Measurements from ENCODE around the gene C16orf92.
"Not testable (repeated sequence)": the region's sequence is repeated elsewhere in the genome, so short reads cannot be mapped to it uniquely, and the experiment has no call there.

The C16orf92 gene

DNA sequence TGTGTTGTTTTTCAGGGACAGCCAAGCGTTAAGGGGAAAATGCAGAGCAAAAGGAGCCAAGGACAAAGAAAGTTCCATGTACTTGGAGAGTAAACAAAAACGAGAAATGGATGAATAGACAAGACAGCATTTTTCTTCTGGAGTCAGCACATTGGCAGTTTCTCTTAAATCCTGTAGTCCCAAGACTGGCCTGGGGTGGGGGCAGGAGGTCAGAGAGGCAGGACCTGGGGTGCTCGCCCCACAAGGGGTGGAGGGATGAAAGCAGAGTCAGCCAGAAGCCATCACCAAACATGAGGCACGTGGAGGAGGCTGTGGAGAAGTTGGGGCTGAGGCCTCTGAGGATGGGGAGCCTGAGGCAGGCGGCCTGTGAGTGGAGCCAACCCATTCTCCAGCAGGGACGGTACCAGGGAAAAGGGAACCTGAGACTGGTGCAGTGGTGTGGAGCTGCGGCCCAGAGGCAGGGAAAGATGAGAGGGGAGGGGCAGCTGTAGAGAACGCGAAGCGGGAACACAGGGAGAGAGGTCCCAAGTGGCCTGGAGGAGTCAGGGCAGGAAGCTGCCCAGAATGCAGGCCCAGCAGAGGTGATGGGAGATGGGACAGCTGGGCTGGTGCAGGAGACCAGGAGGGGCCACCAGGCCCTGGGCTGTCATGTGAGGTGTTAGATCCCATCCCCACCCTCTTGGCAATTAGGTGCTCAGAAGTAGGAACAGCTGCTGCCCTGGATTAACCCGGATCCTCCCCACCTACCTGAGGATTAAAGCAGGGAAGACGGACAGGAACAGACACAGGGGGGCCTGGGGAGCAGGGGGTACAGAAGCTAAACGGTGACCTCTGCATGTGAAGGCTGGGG is 4.8 kb downstream of the C16orf92 start:
- DNase-seq: no peak

DNA sequence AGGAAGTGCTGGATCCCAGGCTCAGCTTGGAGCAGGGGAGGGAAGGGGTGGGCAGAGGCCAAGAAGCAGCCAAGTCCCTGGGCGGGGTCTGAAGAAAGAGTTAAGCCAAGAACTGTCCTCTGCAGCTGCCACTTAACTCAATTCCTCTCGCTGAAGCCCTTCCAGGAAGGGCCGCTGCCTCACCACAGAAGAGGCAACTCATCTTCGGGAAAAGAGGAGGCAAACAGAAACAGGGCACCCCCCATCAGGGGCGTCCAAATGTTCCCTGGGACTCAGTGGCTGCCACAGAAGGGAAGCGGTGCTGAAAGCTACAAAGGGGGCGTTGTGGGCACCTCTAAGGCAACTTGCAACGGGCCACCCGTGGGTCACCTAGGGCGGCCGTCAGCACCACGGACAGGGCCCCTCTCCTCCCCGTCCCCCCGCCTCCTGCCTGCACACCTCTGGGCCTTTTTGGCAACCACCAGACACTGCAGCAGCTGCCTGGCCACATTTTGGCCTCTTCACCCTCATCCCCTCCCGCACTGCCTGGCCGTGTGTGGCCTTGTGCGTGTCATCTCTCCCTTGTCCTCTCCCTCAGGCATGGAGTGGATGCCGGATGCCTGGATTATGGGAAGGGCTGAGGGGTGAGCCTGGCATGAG is 5.6 kb downstream of the C16orf92 start:
- no peak for DNase-seq

DNA sequence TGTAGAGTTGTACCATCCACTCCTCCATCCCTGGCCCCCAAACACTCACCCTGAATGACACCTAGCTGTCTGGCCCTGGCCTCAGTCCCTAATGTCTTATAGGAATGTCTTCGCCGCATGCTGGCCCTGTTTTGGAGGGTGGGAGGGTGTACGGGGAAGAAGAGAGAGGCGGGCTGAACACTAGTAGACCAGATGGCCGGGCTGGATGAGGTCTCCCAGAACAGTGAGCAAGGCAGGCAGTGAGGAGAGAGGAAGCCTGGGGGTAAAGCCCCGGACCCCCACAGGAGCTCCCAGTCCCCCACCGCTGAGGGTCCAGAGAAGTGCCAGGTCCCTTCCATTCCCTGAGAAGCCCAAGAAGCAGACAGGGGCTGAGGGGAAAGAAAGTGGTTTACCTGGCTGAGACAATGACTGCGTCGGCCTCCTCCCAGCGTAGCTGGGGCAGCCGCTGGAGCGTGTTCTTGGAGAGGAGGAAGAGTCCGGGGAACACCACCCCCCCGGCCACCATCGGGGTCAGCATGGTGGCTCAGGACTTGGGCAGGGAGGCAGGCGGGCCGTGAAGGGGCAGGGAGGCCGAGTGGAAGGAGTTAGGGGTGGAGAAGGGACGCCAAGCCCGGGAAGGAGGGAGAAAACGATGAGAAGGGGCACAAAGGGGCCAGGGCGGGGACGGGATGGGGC is 7.2 kb downstream of the C16orf92 start:
- no peak for DNase-seq

GRCh38 chr16:30030841-30031413 is 7.9 kb downstream of the C16orf92 start, which contains the start of gene TLCD3B:
Gene TLCD3B, minus strand, starts transcription at chr16:30031271. Its CDS starts 744 bp downstream, at chr16:30030527.
- DNase-seq: no peak

GRCh38 chr16:30031477-30031918 is 8.5 kb downstream of the C16orf92 start:
- DNase-seq: no peak

GRCh38 chr16:30032083-30032819 is 9.3 kb downstream of the C16orf92 start:
- peak; percentile 37 for DNase-seq

- no peak for DNase-seq
Observed at GRCh38 chr16:30033270-30033669, 10.3 kb downstream of the C16orf92 start.

DNA sequence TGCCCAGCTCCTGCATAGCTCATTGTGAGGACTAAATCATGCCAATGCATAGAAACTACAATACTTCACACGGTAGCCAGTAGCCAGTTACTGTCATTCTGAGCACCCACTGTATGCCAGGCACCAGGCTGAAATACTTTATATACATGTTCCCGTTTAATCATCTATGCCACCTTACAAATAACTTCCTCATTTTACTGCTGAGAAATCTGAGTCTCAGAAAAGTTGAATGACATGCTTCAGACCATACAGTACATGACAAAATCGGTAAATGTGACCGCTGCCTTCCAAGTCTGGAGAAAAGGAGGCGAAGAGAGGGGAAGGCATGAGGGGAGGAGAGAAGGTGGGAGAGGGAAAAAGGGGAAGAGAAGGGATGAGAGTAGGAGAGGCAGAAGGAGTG is 17.2 kb downstream of the C16orf92 start:
- no peak for DNase-seq

GRCh38 chr16:30040690-30041089 is 17.7 kb downstream of the C16orf92 start:
- DNase-seq: not testable (repeated sequence)

GRCh38 chr16:30041841-30042240 is 18.8 kb downstream of the C16orf92 start:
- no peak for DNase-seq

- DNase-seq: no peak
Observed at GRCh38 chr16:30046178-30046577, 23.2 kb downstream of the C16orf92 start.

DNA sequence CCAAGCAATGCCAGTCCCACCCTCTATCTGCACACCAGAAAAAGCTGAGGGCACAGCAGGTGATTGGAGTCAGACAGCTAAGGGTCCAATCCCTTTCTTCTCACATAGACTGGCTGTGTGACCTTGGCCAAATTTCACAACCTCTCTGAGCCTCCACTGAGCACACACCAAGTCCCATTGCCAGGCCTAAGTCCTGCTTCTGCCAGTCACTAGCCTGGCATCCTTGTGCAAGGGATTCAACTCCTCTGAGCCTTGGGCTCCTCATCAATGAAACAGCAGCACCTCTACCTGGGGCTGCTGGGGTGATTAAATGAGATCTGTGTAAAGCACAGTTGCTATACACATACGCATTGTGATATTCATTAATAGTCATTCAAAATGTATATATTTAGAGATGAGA is 23.6 kb downstream of the C16orf92 start:
- DNase-seq: no peak

- DNase-seq: no peak
Observed at GRCh38 chr16:30049871-30050270, 26.9 kb downstream of the C16orf92 start.

GRCh38 chr16:30051518-30051917 is 28.5 kb downstream of the C16orf92 start:
- DNase-seq: no peak

DNA sequence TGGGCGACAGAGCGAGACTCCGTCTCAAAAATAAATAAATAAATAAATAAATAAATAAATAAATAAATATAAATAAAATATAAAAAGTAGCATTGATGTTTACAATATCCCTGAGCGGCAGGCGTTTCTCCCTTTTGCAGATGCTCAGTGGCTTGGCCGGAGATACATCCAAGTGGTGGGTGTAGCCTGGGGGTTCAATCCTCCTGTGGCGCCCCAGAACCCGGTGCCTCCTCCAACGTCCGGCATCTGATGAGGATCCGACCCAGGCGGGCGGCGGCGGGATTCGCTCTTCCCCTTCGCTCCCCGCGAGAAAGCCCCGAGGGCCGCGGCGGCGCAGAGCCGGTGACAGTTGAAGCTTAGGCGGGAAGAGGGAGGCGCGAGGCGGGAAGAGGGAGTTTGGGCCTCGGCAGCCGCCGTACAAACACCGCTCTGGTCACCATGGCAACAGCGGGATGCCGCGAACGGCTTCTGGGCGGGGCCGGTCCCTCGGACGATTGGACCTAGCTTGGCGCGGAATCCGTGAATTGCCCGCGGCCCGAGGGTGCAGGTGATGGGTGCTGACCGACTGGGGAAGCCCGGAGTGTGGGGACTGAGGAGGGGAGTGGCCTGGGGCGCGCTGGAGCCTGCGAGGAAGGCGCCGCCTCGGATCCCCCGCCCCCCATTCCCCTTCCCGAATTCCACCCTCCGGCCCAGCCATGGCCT is 29.8 kb downstream of the C16orf92 start:
- peak; percentile 81 for DNase-seq

GRCh38 chr16:30053376-30054015 is 30.5 kb downstream of the C16orf92 start:
- DNase-seq: no peak

- no peak for DNase-seq
Observed at GRCh38 chr16:30054451-30054850, 31.5 kb downstream of the C16orf92 start.

GRCh38 chr16:30054959-30055553 is 32.1 kb downstream of the C16orf92 start:
- DNase-seq: peak; percentile 9

DNA sequence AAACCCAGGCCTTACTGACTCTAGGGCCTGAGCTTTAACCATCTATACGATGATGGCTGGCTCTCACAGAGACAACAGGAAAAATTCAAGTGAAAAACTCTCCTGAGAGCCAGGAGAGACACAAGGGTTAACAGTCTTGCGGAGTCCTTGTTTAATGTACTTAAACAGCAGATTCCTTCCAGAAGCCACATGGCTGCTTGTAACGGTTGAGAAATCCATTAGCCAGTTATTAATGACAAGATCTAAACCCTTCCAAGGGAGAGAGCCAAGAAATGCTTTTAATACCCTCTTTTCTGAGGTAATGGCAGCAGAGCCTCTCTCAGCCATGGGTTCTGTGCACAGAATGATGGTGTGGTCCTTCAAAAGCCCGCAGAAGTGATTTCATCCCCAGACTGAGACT is 37.3 kb downstream of the C16orf92 start:
- no peak for DNase-seq

GRCh38 chr16:30060836-30061554 is 38.0 kb downstream of the C16orf92 start:
- DNase-seq: no peak

All from effector CD8-positive, alpha-beta T cell (primary cell).